Neural cell (in vitro differentiated cells): ENCODE data around the gene FHL1. TPM values are rescaled to one million over a fixed set of nuclear protein-coding genes. Genes with fewer than 3 reads are reported as not detected.

Experiments used
- H2AFZ ChIP-seq: fragments of 200-600, 300-800 bp; sonication (generic), shearing (Covaris generic); 2 replicates; pipeline ENCODE4 v1.6.0; 2014; ENCODE audit warnings: low read depth, mild to moderate bottlenecking, antibody characterized with exemption, low read length, moderate library complexity
- H3F3A ChIP-seq: fragments of 200-600 bp; shearing (Covaris generic); 2 replicates; pipeline ENCODE4 v1.6.1; 2016; ENCODE audit warnings: mild to moderate bottlenecking, moderate library complexity, mixed read lengths, antibody characterized with exemption, low read length; ENCODE audit not compliant: insufficient read depth, poor library complexity, severe bottlenecking
- H3K27ac ChIP-seq: fragments of 200-600, 300-800 bp; sonication (generic), shearing (Covaris generic); 2 replicates; pipeline ENCODE4 v1.5.1; 2014; ENCODE audit warnings: mild to moderate bottlenecking, low read length, moderate library complexity
- H3K27me3 ChIP-seq: fragments of 300-800, 200-600 bp; sonication (generic), shearing (Covaris generic); 2 replicates; pipeline ENCODE4 v1.6.0; 2014; ENCODE audit warnings: mild to moderate bottlenecking, low read depth, low read length, moderate library complexity; ENCODE audit not compliant: insufficient read depth
- H3K36me3 ChIP-seq: fragments of 300-800, 200-600 bp; sonication (generic), shearing (Covaris generic); 2 replicates; pipeline ENCODE4 v1.5.1; 2014; ENCODE audit warnings: mild to moderate bottlenecking, antibody characterized with exemption, low read length, moderate library complexity; ENCODE audit not compliant: insufficient read depth
- H3K4me2 ChIP-seq: fragments of 300-800, 200-600 bp; sonication (generic), shearing (Covaris generic); 2 replicates; pipeline ENCODE4 v1.6.0; 2014; ENCODE audit warnings: mild to moderate bottlenecking, low read length
- H3K4me3 ChIP-seq: fragments of 300-800, 200-600 bp; sonication (generic), shearing (Covaris generic); 2 replicates; pipeline ENCODE4 v1.5.1; 2014; ENCODE audit warnings: mild to moderate bottlenecking, low read length, moderate library complexity
- H3K79me2 ChIP-seq: fragments of 200-600 bp; shearing (Covaris generic); replicated peaks from 2 replicates; pipeline ENCODE4 v1.6.0; 2014; ENCODE audit warnings: mild to moderate bottlenecking, low read length, moderate library complexity; ENCODE audit not compliant: insufficient read depth
- H3K9ac ChIP-seq: fragments of 300-800, 200-600 bp; sonication (generic), shearing (Covaris generic); 2 replicates; pipeline ENCODE4 v1.6.1; 2016; ENCODE audit warnings: mild to moderate bottlenecking, low read length, mixed read lengths
- H3K9me2 ChIP-seq: fragments of 200-600 bp; shearing (Covaris generic); 2 replicates; pipeline ENCODE4 v1.6.1; 2016; ENCODE audit warnings: mild to moderate bottlenecking, low read length, mixed read lengths; ENCODE audit not compliant: insufficient read depth
- H3K9me3 ChIP-seq: fragments of 200-600, 300-800 bp; sonication (generic), shearing (Covaris generic); 2 replicates; pipeline ENCODE4 v1.6.1; 2016; ENCODE audit warnings: mild to moderate bottlenecking, mixed run types, low read length, moderate library complexity, mixed read lengths
- H4K20me1 ChIP-seq: fragments of 200-600 bp; shearing (Covaris generic); 2 replicates; pipeline ENCODE4 v1.6.1; 2016; ENCODE audit warnings: mild to moderate bottlenecking, mixed run types; ENCODE audit not compliant: insufficient read depth
- EP300 ChIP-seq: fragments of 450-650 bp; conservative IDR thresholded peaks from 2 replicates; pipeline ENCODE4 v1.6.1; 2014; ENCODE audit warnings: antibody characterized with exemption, mild to moderate bottlenecking, moderate library complexity; ENCODE audit not compliant: poor library complexity, severe bottlenecking
- EZH2 ChIP-seq: fragments of 200-600, 300-800 bp; shearing (Covaris generic), sonication (generic); IDR thresholded peaks from 2 replicates; pipeline ENCODE4 v1.6.1; 2014; ENCODE audit warnings: antibody characterized with exemption, low read length, borderline replicate concordance, mild to moderate bottlenecking; ENCODE audit not compliant: insufficient read depth, poor library complexity, severe bottlenecking
- MXI1 ChIP-seq: fragments of 450-650 bp; conservative IDR thresholded peaks from 2 replicates; pipeline ENCODE4 v1.6.1; 2014; ENCODE audit warnings: antibody characterized with exemption, mild to moderate bottlenecking; ENCODE audit not compliant: poor library complexity, severe bottlenecking
- POLR2AphosphoS5 ChIP-seq: IDR thresholded peaks from 2 replicates; pipeline ENCODE4 v1.6.1; 2012
- RAD21 ChIP-seq: fragments of 450-650 bp; conservative IDR thresholded peaks from 2 replicates; pipeline ENCODE4 v1.6.1; 2014; ENCODE audit warnings: antibody characterized with exemption, mild to moderate bottlenecking, moderate library complexity
- SMC3 ChIP-seq: fragments of 450-650 bp; conservative IDR thresholded peaks from 2 replicates; pipeline ENCODE4 v1.6.1; 2014; ENCODE audit warnings: antibody characterized with exemption, mild to moderate bottlenecking, moderate library complexity; ENCODE audit not compliant: poor library complexity
- TAF1 ChIP-seq: IDR thresholded peaks from 2 replicates; pipeline ENCODE4 v1.6.1; 2012; ENCODE audit warnings: low read depth
- polyA plus RNA-seq: library from polyadenylated mRNA; depleted of rRNA; stranded (reverse); fragments of >200 nt; gene quantifications from 2 replicates; pipeline ENCODE4 v1.2.3, GENCODE V29; 2014
- TF ChIP-seq, protein P1 (sequence below): fragments of 450-650 bp; IDR thresholded peaks from 2 replicates; pipeline ENCODE4 v1.5.1; 2014; ENCODE audit warnings: antibody characterized with exemption, mild to moderate bottlenecking, moderate library complexity; ENCODE audit not compliant: poor library complexity, severe bottlenecking
- TF ChIP-seq, protein P2 (sequence below): IDR thresholded peaks from 2 replicates; pipeline ENCODE4 v1.6.1; 2012; ENCODE audit warnings: borderline replicate concordance

Gene FHL1
- polyA plus RNA-seq, 1 donor from 2014 or later: 235 TPM

DNA sequence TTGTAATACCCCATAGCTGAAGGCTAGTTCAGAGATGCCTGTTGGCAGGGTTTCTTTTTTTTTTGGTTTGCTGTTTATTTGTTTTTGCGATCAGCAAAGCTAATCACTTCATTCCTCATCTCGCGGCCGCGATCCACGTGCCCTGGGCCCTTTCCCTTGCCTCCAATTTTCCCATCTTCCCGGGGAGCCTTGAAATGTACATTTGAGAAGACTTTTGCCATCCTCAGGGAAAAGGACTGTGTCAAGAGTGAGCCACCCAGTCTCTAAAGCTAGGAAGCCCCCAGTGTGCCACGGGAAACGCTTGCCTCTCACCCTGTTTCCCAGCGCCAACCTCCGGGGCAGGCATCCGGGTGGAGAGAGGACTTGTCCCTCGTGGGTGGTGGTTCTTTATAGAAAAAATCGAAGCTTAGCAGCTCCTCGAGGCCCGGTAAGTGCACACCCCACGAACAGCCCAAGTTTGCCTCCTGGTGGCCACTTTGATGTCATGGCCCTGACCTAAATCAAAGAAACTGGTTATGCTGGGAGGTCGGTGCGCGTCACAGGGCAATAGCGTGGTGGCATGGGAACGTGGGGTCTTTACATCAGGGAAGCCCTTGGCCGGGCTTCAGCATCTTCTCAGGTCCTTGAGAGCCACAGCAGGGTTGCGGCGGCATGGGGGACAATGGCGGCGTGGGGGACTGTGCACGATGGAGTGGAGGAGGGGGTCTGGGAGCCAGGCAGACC lies 61.8 kb downstream of the FHL1 start:
- Histone ChIP-seq H3K4me2 (no peak overlapping the region), H3K79me2 (no peaks in the 10 kb centered on the region), H3K9me3 (no peaks in the 10 kb centered on the region), H3K27ac (no peak overlapping the region), H3F3A (no peaks in the 10 kb centered on the region), H3K9me2 (no peaks in the 10 kb centered on the region), H3K9ac (no peak overlapping the region), H3K36me3 (no peaks in the 10 kb centered on the region), H4K20me1 (no peaks in the 10 kb centered on the region), H3K4me3 (no peak overlapping the region), H2AFZ (no peak overlapping the region), H3K27me3 (no peaks in the 10 kb centered on the region)
- TF ChIP-seq MXI1: no peak
- TF ChIP-seq, protein P1, sequence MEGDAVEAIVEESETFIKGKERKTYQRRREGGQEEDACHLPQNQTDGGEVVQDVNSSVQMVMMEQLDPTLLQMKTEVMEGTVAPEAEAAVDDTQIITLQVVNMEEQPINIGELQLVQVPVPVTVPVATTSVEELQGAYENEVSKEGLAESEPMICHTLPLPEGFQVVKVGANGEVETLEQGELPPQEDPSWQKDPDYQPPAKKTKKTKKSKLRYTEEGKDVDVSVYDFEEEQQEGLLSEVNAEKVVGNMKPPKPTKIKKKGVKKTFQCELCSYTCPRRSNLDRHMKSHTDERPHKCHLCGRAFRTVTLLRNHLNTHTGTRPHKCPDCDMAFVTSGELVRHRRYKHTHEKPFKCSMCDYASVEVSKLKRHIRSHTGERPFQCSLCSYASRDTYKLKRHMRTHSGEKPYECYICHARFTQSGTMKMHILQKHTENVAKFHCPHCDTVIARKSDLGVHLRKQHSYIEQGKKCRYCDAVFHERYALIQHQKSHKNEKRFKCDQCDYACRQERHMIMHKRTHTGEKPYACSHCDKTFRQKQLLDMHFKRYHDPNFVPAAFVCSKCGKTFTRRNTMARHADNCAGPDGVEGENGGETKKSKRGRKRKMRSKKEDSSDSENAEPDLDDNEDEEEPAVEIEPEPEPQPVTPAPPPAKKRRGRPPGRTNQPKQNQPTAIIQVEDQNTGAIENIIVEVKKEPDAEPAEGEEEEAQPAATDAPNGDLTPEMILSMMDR: peak; percentile 16
- TF ChIP-seq RAD21: peak; percentile 21
- peak; percentile 30 for TF ChIP-seq SMC3
- TF ChIP-seq POLR2AphosphoS5: no peak
- TF ChIP-seq, protein P2, sequence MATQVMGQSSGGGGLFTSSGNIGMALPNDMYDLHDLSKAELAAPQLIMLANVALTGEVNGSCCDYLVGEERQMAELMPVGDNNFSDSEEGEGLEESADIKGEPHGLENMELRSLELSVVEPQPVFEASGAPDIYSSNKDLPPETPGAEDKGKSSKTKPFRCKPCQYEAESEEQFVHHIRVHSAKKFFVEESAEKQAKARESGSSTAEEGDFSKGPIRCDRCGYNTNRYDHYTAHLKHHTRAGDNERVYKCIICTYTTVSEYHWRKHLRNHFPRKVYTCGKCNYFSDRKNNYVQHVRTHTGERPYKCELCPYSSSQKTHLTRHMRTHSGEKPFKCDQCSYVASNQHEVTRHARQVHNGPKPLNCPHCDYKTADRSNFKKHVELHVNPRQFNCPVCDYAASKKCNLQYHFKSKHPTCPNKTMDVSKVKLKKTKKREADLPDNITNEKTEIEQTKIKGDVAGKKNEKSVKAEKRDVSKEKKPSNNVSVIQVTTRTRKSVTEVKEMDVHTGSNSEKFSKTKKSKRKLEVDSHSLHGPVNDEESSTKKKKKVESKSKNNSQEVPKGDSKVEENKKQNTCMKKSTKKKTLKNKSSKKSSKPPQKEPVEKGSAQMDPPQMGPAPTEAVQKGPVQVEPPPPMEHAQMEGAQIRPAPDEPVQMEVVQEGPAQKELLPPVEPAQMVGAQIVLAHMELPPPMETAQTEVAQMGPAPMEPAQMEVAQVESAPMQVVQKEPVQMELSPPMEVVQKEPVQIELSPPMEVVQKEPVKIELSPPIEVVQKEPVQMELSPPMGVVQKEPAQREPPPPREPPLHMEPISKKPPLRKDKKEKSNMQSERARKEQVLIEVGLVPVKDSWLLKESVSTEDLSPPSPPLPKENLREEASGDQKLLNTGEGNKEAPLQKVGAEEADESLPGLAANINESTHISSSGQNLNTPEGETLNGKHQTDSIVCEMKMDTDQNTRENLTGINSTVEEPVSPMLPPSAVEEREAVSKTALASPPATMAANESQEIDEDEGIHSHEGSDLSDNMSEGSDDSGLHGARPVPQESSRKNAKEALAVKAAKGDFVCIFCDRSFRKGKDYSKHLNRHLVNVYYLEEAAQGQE: no peak
- TF ChIP-seq EP300: no peak
- no peak for TF ChIP-seq EZH2
- TF ChIP-seq TAF1: no peak

DNA sequence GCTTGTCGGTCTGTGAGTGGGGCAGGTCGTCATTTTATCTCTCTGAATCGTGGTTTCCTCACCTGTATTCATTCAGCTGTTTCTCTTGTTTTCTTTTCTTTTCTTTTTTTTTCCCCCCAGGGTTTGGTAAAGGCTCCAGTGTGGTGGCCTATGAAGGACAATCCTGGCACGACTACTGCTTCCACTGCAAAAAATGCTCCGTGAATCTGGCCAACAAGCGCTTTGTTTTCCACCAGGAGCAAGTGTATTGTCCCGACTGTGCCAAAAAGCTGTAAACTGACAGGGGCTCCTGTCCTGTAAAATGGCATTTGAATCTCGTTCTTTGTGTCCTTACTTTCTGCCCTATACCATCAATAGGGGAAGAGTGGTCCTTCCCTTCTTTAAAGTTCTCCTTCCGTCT lies 62.4 kb downstream of the FHL1 start:
- Histone ChIP-seq H3K79me2 (no peaks in the 10 kb centered on the region), H3K9ac (no peak overlapping the region), H3K4me2 (no peak overlapping the region), H2AFZ (no peak overlapping the region), H3K27ac (no peak overlapping the region), H3K9me3 (no peaks in the 10 kb centered on the region), H3K9me2 (no peaks in the 10 kb centered on the region), H3K4me3 (no peak overlapping the region), H3K27me3 (no peaks in the 10 kb centered on the region), H3F3A (no peaks in the 10 kb centered on the region), H3K36me3 (no peaks in the 10 kb centered on the region), H4K20me1 (no peaks in the 10 kb centered on the region)
- TF ChIP-seq EP300 (no peak), SMC3 (no peak), TAF1 (no peak), RAD21 (no peak)
- TF ChIP-seq, protein P2: no peak
